Neural cell (in vitro differentiated cells): Measurements from ENCODE around the gene PRSS57. TPM values are rescaled to one million over a fixed set of nuclear protein-coding genes. Genes with fewer than 3 reads are reported as not detected.

ENCODE experiments used
- H2AFZ ChIP-seq: fragments of 200-600, 300-800 bp; sonication (generic), shearing (Covaris generic); 2 replicates; pipeline ENCODE4 v1.6.0; 2014; ENCODE audit warnings: low read depth, mild to moderate bottlenecking, antibody characterized with exemption, low read length, moderate library complexity
- H3F3A ChIP-seq: fragments of 200-600 bp; shearing (Covaris generic); 2 replicates; pipeline ENCODE4 v1.6.1; 2016; ENCODE audit warnings: mild to moderate bottlenecking, moderate library complexity, mixed read lengths, antibody characterized with exemption, low read length; ENCODE audit not compliant: insufficient read depth, poor library complexity, severe bottlenecking
- H3K27ac ChIP-seq: fragments of 200-600, 300-800 bp; sonication (generic), shearing (Covaris generic); 2 replicates; pipeline ENCODE4 v1.5.1; 2014; ENCODE audit warnings: mild to moderate bottlenecking, low read length, moderate library complexity
- H3K27me3 ChIP-seq: fragments of 300-800, 200-600 bp; sonication (generic), shearing (Covaris generic); 2 replicates; pipeline ENCODE4 v1.6.0; 2014; ENCODE audit warnings: mild to moderate bottlenecking, low read depth, low read length, moderate library complexity; ENCODE audit not compliant: insufficient read depth
- H3K36me3 ChIP-seq: fragments of 300-800, 200-600 bp; sonication (generic), shearing (Covaris generic); 2 replicates; pipeline ENCODE4 v1.5.1; 2014; ENCODE audit warnings: mild to moderate bottlenecking, antibody characterized with exemption, low read length, moderate library complexity; ENCODE audit not compliant: insufficient read depth
- H3K4me2 ChIP-seq: fragments of 300-800, 200-600 bp; sonication (generic), shearing (Covaris generic); 2 replicates; pipeline ENCODE4 v1.6.0; 2014; ENCODE audit warnings: mild to moderate bottlenecking, low read length
- H3K4me3 ChIP-seq: fragments of 300-800, 200-600 bp; sonication (generic), shearing (Covaris generic); 2 replicates; pipeline ENCODE4 v1.5.1; 2014; ENCODE audit warnings: mild to moderate bottlenecking, low read length, moderate library complexity
- H3K79me2 ChIP-seq: fragments of 200-600 bp; shearing (Covaris generic); replicated peaks from 2 replicates; pipeline ENCODE4 v1.6.0; 2014; ENCODE audit warnings: mild to moderate bottlenecking, low read length, moderate library complexity; ENCODE audit not compliant: insufficient read depth
- H3K9ac ChIP-seq: fragments of 300-800, 200-600 bp; sonication (generic), shearing (Covaris generic); 2 replicates; pipeline ENCODE4 v1.6.1; 2016; ENCODE audit warnings: mild to moderate bottlenecking, low read length, mixed read lengths
- H3K9me2 ChIP-seq: fragments of 200-600 bp; shearing (Covaris generic); 2 replicates; pipeline ENCODE4 v1.6.1; 2016; ENCODE audit warnings: mild to moderate bottlenecking, low read length, mixed read lengths; ENCODE audit not compliant: insufficient read depth
- H3K9me3 ChIP-seq: fragments of 200-600, 300-800 bp; sonication (generic), shearing (Covaris generic); 2 replicates; pipeline ENCODE4 v1.6.1; 2016; ENCODE audit warnings: mild to moderate bottlenecking, mixed run types, low read length, moderate library complexity, mixed read lengths
- H4K20me1 ChIP-seq: fragments of 200-600 bp; shearing (Covaris generic); 2 replicates; pipeline ENCODE4 v1.6.1; 2016; ENCODE audit warnings: mild to moderate bottlenecking, mixed run types; ENCODE audit not compliant: insufficient read depth
- EP300 ChIP-seq: fragments of 450-650 bp; conservative IDR thresholded peaks from 2 replicates; pipeline ENCODE4 v1.6.1; 2014; ENCODE audit warnings: antibody characterized with exemption, mild to moderate bottlenecking, moderate library complexity; ENCODE audit not compliant: poor library complexity, severe bottlenecking
- EZH2 ChIP-seq: fragments of 200-600, 300-800 bp; shearing (Covaris generic), sonication (generic); IDR thresholded peaks from 2 replicates; pipeline ENCODE4 v1.6.1; 2014; ENCODE audit warnings: antibody characterized with exemption, low read length, borderline replicate concordance, mild to moderate bottlenecking; ENCODE audit not compliant: insufficient read depth, poor library complexity, severe bottlenecking
- MXI1 ChIP-seq: fragments of 450-650 bp; conservative IDR thresholded peaks from 2 replicates; pipeline ENCODE4 v1.6.1; 2014; ENCODE audit warnings: antibody characterized with exemption, mild to moderate bottlenecking; ENCODE audit not compliant: poor library complexity, severe bottlenecking
- POLR2AphosphoS5 ChIP-seq: IDR thresholded peaks from 2 replicates; pipeline ENCODE4 v1.6.1; 2012
- RAD21 ChIP-seq: fragments of 450-650 bp; conservative IDR thresholded peaks from 2 replicates; pipeline ENCODE4 v1.6.1; 2014; ENCODE audit warnings: antibody characterized with exemption, mild to moderate bottlenecking, moderate library complexity
- SMC3 ChIP-seq: fragments of 450-650 bp; conservative IDR thresholded peaks from 2 replicates; pipeline ENCODE4 v1.6.1; 2014; ENCODE audit warnings: antibody characterized with exemption, mild to moderate bottlenecking, moderate library complexity; ENCODE audit not compliant: poor library complexity
- TAF1 ChIP-seq: IDR thresholded peaks from 2 replicates; pipeline ENCODE4 v1.6.1; 2012; ENCODE audit warnings: low read depth
- polyA plus RNA-seq: library from polyadenylated mRNA; depleted of rRNA; stranded (reverse); fragments of >200 nt; gene quantifications from 2 replicates; pipeline ENCODE4 v1.2.3, GENCODE V29; 2014
- TF ChIP-seq, protein P1 (sequence below): IDR thresholded peaks from 2 replicates; pipeline ENCODE4 v1.6.1; 2012; ENCODE audit warnings: borderline replicate concordance
- TF ChIP-seq, protein P2 (sequence below): fragments of 450-650 bp; IDR thresholded peaks from 2 replicates; pipeline ENCODE4 v1.5.1; 2014; ENCODE audit warnings: antibody characterized with exemption, mild to moderate bottlenecking, moderate library complexity; ENCODE audit not compliant: poor library complexity, severe bottlenecking

Gene PRSS57
- polyA plus RNA-seq, 1 donor from 2014 or later: not detected

DNA sequence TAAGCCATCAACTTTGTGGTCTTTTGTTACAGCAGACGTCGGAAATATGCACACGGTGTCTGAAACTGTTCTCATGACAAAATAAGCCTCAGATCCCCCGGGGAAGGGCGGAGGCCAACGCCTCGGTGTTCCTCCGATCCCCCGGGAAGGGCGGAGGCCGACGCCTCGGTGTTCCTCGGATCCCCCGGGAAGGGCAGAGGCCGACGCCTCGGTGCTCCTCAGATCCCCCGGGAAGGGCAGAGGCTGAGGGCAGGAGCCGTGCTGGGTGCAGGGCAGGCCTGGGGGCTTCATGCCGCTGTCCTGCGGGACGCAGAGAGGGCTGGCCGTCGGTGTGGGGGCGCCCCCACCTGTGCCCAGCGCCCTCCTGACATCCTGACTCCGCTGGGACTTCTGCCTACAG, 50.9 kb downstream of the PRSS57 start:
- no peak overlapping the region for H3K4me3 ChIP-seq
- TF ChIP-seq POLR2AphosphoS5: no peak
- no peak for TF ChIP-seq TAF1
- TF ChIP-seq, protein P1, sequence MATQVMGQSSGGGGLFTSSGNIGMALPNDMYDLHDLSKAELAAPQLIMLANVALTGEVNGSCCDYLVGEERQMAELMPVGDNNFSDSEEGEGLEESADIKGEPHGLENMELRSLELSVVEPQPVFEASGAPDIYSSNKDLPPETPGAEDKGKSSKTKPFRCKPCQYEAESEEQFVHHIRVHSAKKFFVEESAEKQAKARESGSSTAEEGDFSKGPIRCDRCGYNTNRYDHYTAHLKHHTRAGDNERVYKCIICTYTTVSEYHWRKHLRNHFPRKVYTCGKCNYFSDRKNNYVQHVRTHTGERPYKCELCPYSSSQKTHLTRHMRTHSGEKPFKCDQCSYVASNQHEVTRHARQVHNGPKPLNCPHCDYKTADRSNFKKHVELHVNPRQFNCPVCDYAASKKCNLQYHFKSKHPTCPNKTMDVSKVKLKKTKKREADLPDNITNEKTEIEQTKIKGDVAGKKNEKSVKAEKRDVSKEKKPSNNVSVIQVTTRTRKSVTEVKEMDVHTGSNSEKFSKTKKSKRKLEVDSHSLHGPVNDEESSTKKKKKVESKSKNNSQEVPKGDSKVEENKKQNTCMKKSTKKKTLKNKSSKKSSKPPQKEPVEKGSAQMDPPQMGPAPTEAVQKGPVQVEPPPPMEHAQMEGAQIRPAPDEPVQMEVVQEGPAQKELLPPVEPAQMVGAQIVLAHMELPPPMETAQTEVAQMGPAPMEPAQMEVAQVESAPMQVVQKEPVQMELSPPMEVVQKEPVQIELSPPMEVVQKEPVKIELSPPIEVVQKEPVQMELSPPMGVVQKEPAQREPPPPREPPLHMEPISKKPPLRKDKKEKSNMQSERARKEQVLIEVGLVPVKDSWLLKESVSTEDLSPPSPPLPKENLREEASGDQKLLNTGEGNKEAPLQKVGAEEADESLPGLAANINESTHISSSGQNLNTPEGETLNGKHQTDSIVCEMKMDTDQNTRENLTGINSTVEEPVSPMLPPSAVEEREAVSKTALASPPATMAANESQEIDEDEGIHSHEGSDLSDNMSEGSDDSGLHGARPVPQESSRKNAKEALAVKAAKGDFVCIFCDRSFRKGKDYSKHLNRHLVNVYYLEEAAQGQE: no peak
- TF ChIP-seq, protein P2, sequence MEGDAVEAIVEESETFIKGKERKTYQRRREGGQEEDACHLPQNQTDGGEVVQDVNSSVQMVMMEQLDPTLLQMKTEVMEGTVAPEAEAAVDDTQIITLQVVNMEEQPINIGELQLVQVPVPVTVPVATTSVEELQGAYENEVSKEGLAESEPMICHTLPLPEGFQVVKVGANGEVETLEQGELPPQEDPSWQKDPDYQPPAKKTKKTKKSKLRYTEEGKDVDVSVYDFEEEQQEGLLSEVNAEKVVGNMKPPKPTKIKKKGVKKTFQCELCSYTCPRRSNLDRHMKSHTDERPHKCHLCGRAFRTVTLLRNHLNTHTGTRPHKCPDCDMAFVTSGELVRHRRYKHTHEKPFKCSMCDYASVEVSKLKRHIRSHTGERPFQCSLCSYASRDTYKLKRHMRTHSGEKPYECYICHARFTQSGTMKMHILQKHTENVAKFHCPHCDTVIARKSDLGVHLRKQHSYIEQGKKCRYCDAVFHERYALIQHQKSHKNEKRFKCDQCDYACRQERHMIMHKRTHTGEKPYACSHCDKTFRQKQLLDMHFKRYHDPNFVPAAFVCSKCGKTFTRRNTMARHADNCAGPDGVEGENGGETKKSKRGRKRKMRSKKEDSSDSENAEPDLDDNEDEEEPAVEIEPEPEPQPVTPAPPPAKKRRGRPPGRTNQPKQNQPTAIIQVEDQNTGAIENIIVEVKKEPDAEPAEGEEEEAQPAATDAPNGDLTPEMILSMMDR: no peak
- no peak for TF ChIP-seq MXI1
- no peak for TF ChIP-seq EP300
- TF ChIP-seq SMC3: no peak
- TF ChIP-seq RAD21: no peak
- TF ChIP-seq EZH2: no peak
- H3K9ac ChIP-seq: no peak overlapping the region
- no peaks in the 10 kb centered on the region for H3K9me3 ChIP-seq
- no peaks in the 10 kb centered on the region for H3K79me2 ChIP-seq
- no peaks in the 10 kb centered on the region for H3F3A ChIP-seq
- H3K36me3 ChIP-seq: no peaks in the 10 kb centered on the region
- H3K9me2 ChIP-seq: no peaks in the 10 kb centered on the region
- no peak overlapping the region for H3K4me2 ChIP-seq
- H3K27ac ChIP-seq: no peak overlapping the region
- H4K20me1 ChIP-seq: no peaks in the 10 kb centered on the region
- no peak overlapping the region for H2AFZ ChIP-seq
- H3K27me3 ChIP-seq: no peaks in the 10 kb centered on the region

DNA sequence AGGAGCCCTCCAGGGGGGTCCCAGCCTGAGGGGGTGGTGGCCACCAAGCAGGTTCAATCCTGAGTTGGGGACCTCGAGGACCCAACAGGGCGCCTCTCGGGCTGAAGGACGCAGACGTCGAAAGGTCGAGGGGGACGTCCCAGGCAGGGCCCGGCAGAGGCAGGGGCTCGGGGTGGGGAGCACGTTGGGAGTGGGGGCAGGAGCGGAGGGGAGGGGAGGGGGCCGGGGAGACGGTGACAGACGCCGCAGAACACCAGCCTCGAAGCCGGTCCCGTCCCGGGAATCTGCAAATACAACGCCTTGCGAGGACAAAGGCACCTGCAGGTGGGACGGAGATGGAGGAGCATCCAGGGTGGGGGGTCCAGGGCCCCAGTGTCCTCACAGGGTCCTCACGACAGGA, 51.5 kb downstream of the PRSS57 start:
- H3K4me3 ChIP-seq: no peak overlapping the region
- H3K9me2 ChIP-seq: no peaks in the 10 kb centered on the region
- TF ChIP-seq TAF1 (no peak), POLR2AphosphoS5 (no peak), MXI1 (no peak), SMC3 (no peak)
- TF ChIP-seq, protein P2: no peak
- H3K27ac ChIP-seq: no peak overlapping the region
- H3K79me2 ChIP-seq: no peaks in the 10 kb centered on the region
- H3K27me3 ChIP-seq: no peaks in the 10 kb centered on the region
- H4K20me1 ChIP-seq: no peaks in the 10 kb centered on the region
- H3F3A ChIP-seq: no peaks in the 10 kb centered on the region
- no peak overlapping the region for H3K4me2 ChIP-seq
- H3K9ac ChIP-seq: no peak overlapping the region
- H2AFZ ChIP-seq: no peak overlapping the region
- no peaks in the 10 kb centered on the region for H3K9me3 ChIP-seq
- H3K36me3 ChIP-seq: no peaks in the 10 kb centered on the region
